Astrocyte (in vitro differentiated cells and primary cell): ENCODE measurements around the gene OTOF. TPM values are rescaled to one million over a fixed set of nuclear protein-coding genes. Genes with fewer than 3 reads are reported as not detected.

Source experiments
- DNase-seq: peaks from one replicate; pipeline ENCODE4 v3.0.0-alpha.2; 2010; ENCODE audit warnings: low read depth
- FAIRE-seq: peaks from 2 replicates; lab custom pipeline; 2011; peaks lifted over from hg19 to GRCh38; lab: Jason Lieb, UNC
- H2AFZ ChIP-seq: 2 replicates; pipeline ENCODE4 v1.6.0; 2012; ENCODE audit warnings: low read depth, low read length, inconsistent platforms
- H3K27ac ChIP-seq: 2 replicates; pipeline ENCODE4 v1.5.1; 2011; ENCODE audit warnings: low read depth, low read length, inconsistent platforms
- H3K27me3 ChIP-seq: 2 replicates; pipeline ENCODE4 v1.6.0; 2011; ENCODE audit warnings: low read length, inconsistent platforms; ENCODE audit not compliant: insufficient read depth
- H3K36me3 ChIP-seq: 2 replicates; pipeline ENCODE4 v1.5.1; 2011; ENCODE audit warnings: low read length, inconsistent platforms; ENCODE audit not compliant: insufficient read depth
- H3K4me1 ChIP-seq: 2 replicates; pipeline ENCODE4 v1.5.1; 2011; ENCODE audit warnings: low read length, inconsistent platforms; ENCODE audit not compliant: insufficient read depth
- H3K4me2 ChIP-seq: 2 replicates; pipeline ENCODE4 v1.6.0; 2012; ENCODE audit warnings: low read length, inconsistent platforms
- H3K4me3 ChIP-seq: 2 replicates; pipeline ENCODE4 v1.5.1; 2011; ENCODE audit warnings: low read depth, mild to moderate bottlenecking, low read length, inconsistent platforms; ENCODE audit not compliant: insufficient read depth
- H3K79me2 ChIP-seq: 2 replicates; pipeline ENCODE4 v1.6.0; 2012; ENCODE audit warnings: mild to moderate bottlenecking, low read length, inconsistent platforms; ENCODE audit not compliant: insufficient read depth
- H3K9ac ChIP-seq: 2 replicates; pipeline ENCODE4 v1.6.0; 2012; ENCODE audit warnings: mild to moderate bottlenecking, low read length, inconsistent platforms
- H3K9me3 ChIP-seq: 2 replicates; pipeline ENCODE4 v1.5.1; 2012; ENCODE audit warnings: low read depth, mild to moderate bottlenecking, low read length, inconsistent platforms; ENCODE audit not compliant: insufficient read depth
- H4K20me1 ChIP-seq: 2 replicates; pipeline ENCODE4 v1.6.0; 2012; ENCODE audit warnings: low read length, inconsistent platforms; ENCODE audit not compliant: insufficient read depth
- H3K27ac Mint-ChIP-seq: one replicate; pipeline ENCODE4 v1.8.0; 2021; ENCODE audit warnings: mild to moderate bottlenecking, mixed read lengths; ENCODE audit not compliant: unreplicated experiment
- H3K27me3 Mint-ChIP-seq: one replicate; pipeline ENCODE4 v1.8.0; 2021; ENCODE audit warnings: low read depth, mixed read lengths; ENCODE audit not compliant: unreplicated experiment
- H3K36me3 Mint-ChIP-seq: one replicate; pipeline ENCODE4 v1.8.0; 2021; ENCODE audit warnings: low read depth, mixed read lengths; ENCODE audit not compliant: unreplicated experiment
- H3K4me1 Mint-ChIP-seq: one replicate; pipeline ENCODE4 v1.8.0; 2021; ENCODE audit warnings: low read depth, mixed read lengths; ENCODE audit not compliant: unreplicated experiment
- H3K4me3 Mint-ChIP-seq: one replicate; pipeline ENCODE4 v1.8.0; 2021; ENCODE audit warnings: mild to moderate bottlenecking, moderate library complexity, mixed read lengths; ENCODE audit not compliant: unreplicated experiment
- H3K9me3 Mint-ChIP-seq: one replicate; pipeline ENCODE4 v1.8.0; 2021; ENCODE audit warnings: mild to moderate bottlenecking, mixed read lengths; ENCODE audit not compliant: unreplicated experiment
- CTCF ChIP-seq: IDR thresholded peaks from 2 replicates; pipeline ENCODE4 v1.5.1; 2011; ENCODE audit warnings: low read depth, mild to moderate bottlenecking, inconsistent platforms, low read length, moderate library complexity; ENCODE audit not compliant: insufficient read depth
- EZH2 ChIP-seq: IDR thresholded peaks from 2 replicates; pipeline ENCODE4 v1.6.1; 2012; ENCODE audit warnings: mild to moderate bottlenecking, low read length, inconsistent platforms; ENCODE audit not compliant: insufficient read depth
- total RNA-seq: library from RNA; stranded (reverse); gene quantifications from 2 replicates; pipeline ENCODE4 v1.2.1, GENCODE V29; 2021

OTOF gene
- total RNA-seq, 1 donor from 2014 or later: not detected

- DNase-seq (no peak), FAIRE-seq (no peak)
- TF ChIP-seq CTCF: no peak
- TF ChIP-seq EZH2: no peak
- Histone ChIP-seq H3K4me3 (no peak overlapping the region), H3K9me3 (no peaks in the 10 kb centered on the region), H3K4me1 (no peaks in the 10 kb centered on the region), H3K36me3 (no peaks in the 10 kb centered on the region), H3K9ac (no peak overlapping the region), H2AFZ (no peak overlapping the region), H3K4me2 (no peak overlapping the region), H4K20me1 (no peaks in the 10 kb centered on the region), H3K27me3 (peaks cover 2% of the 10 kb centered on the region), H3K79me2 (no peaks in the 10 kb centered on the region), H3K27ac (no peak overlapping the region)
- Mint-ChIP-seq H3K27me3 (peaks cover 34% of the 10 kb centered on the region), H3K4me1 (peaks cover 6% of the 10 kb centered on the region), H3K4me3 (no peak overlapping the region), H3K27ac (no peak overlapping the region), H3K36me3 (no peaks in the 10 kb centered on the region), H3K9me3 (no peaks in the 10 kb centered on the region)
Measured at GRCh38 chr2:26453421-26454329, 24.2 kb downstream of the OTOF start.

DNA sequence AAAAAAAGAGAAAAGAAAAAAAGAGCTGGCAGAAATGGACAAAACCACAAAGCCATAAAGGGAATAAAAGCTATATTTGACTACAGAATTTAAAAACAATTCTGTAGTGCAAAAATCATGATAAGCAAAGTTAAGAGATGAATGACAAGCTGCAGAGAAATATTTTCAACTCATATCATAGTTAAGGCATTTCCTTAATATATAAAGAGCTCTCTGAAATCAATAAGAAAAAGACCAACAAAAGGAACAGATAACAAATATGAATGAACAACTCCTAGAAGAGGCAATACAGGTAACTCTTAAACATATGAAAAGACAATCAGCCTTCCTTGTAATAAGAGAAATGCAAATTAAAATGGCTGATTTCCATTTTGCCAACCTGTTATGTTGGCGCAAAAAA lies 26.2 kb downstream of the OTOF start:
- no peaks in the 10 kb centered on the region for H3K36me3 ChIP-seq
- no peaks in the 10 kb centered on the region for H3K4me1 ChIP-seq
- Mint-ChIP-seq H3K4me3 (no peak overlapping the region), H3K9me3 (no peaks in the 10 kb centered on the region), H3K27me3 (peaks cover 33% of the 10 kb centered on the region), H3K4me1 (peaks cover 3% of the 10 kb centered on the region), H3K36me3 (no peaks in the 10 kb centered on the region), H3K27ac (no peak overlapping the region)
- H3K27me3 ChIP-seq: peaks cover 2% of the 10 kb centered on the region
- no peak for TF ChIP-seq CTCF
- no peak for TF ChIP-seq EZH2
- no peak overlapping the region for H3K4me3 ChIP-seq
- no peak overlapping the region for H3K4me2 ChIP-seq
- H2AFZ ChIP-seq: no peak overlapping the region
- DNase-seq: no peak
- H3K79me2 ChIP-seq: no peaks in the 10 kb centered on the region
- no peak overlapping the region for H3K27ac ChIP-seq
- no peak for FAIRE-seq
- H3K9me3 ChIP-seq: no peaks in the 10 kb centered on the region
- H4K20me1 ChIP-seq: no peaks in the 10 kb centered on the region
- H3K9ac ChIP-seq: no peak overlapping the region

- no peak overlapping the region for H3K27ac Mint-ChIP-seq
- H3K9ac ChIP-seq: no peak overlapping the region
- no peaks in the 10 kb centered on the region for H3K79me2 ChIP-seq
- peaks cover 27% of the 10 kb centered on the region for H3K27me3 Mint-ChIP-seq
- H3K36me3 Mint-ChIP-seq: no peaks in the 10 kb centered on the region
- FAIRE-seq: no peak
- no peak overlapping the region for H2AFZ ChIP-seq
- no peak overlapping the region for H3K27ac ChIP-seq
- no peak overlapping the region for H3K4me3 ChIP-seq
- TF ChIP-seq EZH2 (no peak), CTCF (no peak)
- no peaks in the 10 kb centered on the region for H3K4me1 ChIP-seq
- H3K4me1 Mint-ChIP-seq: no peaks in the 10 kb centered on the region
- H4K20me1 ChIP-seq: no peaks in the 10 kb centered on the region
- no peak overlapping the region for H3K4me3 Mint-ChIP-seq
- H3K4me2 ChIP-seq: no peak overlapping the region
- no peaks in the 10 kb centered on the region for H3K9me3 ChIP-seq
- H3K36me3 ChIP-seq: no peaks in the 10 kb centered on the region
- H3K27me3 ChIP-seq: peaks cover 2% of the 10 kb centered on the region
- no peak for DNase-seq
- H3K9me3 Mint-ChIP-seq: no peaks in the 10 kb centered on the region
Measured at GRCh38 chr2:26450031-26450635, 27.8 kb downstream of the OTOF start.
